C4-2B (cell line): ENCODE data around the gene YJEFN3.

Source experiments
- CTCF ChIP-seq: fragments of 450-650 bp; conservative IDR thresholded peaks from 2 replicates; pipeline ENCODE4 v1.5.1; 2017; ENCODE audit warnings: mild to moderate bottlenecking
- ZFX ChIP-seq: fragments of 450-650 bp; IDR thresholded peaks from 2 replicates; pipeline ENCODE4 v1.6.1; 2017

- TF ChIP-seq CTCF: no peak
- TF ChIP-seq ZFX: no peak
Observed at GRCh38 chr19:19540715-19541515, 12.2 kb downstream of the YJEFN3 start.
